GM18861 (cell line): ENCODE results near the gene RYR1.
"Not testable (repeated sequence)": the region's sequence is repeated elsewhere in the genome, so short reads cannot be mapped to it uniquely, and the experiment has no call there.

Experiments used
- ATAC-seq: cut with Tn5 transposase; IDR thresholded peaks from one replicate; pipeline ENCODE4 v1.9.1; 2021; ENCODE audit not compliant: unreplicated experiment

RYR1 gene

GRCh38 chr19:38512277-38512676 lies 78.8 kb downstream of the RYR1 start:
- no peak for ATAC-seq

DNA sequence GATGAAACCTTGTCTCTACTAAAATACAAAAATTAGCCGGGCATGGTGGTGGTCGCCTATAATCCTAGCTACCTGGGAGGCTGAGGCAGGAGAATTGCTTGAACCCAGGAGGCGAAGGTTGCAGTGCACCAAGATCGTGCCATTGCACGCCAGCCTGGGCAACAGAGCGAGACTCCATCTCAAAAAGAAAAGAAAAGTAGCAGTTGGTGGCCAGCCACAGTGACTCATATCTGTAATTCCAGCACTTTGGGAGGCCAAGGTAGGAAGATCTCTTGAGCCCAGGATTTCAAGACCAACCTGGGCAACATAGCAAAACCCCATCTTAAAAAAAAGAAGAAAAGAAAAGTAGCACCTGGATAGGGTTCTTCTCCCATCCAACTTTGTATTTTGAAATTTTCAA lies 79.7 kb downstream of the RYR1 start:
- ATAC-seq: not testable (repeated sequence)

GRCh38 chr19:38513762-38514167 lies 80.3 kb downstream of the RYR1 start:
- ATAC-seq: no peak

DNA sequence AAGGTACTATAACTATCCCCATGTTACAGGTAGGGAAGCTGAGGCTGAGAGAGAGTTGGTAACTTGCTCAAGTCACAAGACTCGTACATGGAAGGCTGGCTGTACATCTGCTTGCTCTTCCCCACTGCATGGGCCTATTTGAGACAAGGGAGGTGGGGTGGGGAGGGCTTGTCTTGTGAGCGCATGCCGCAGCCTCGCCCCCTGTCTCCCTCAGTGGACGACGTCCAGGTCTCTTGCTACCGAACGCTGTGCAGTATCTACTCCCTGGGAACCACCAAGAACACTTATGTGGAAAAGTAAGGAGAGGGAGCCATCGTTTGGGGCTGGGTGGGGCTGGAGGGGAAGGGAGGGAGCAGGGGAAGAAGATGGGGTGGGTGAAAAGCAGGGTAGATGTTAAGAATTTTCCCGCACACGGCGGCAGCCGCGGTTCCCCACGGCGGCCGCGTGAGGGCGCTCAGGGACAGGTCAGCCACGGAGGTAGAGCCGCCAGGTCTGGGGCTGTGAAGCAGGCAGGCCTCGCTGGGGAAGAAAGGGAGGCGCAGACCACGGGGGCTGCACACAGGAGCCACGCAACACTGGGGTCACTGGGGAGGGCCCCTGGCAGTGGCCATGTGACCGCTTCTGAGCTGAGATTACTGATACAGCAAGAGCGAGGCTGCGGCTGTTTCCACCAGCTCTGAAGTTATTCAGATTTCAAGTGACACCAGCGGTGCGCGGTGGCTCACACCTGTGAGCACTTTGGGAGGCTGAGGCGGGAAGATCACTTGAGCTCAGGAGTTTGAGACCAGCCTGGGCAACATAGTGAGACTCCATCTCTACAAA lies 81.5 kb downstream of the RYR1 start:
- ATAC-seq: no peak

DNA sequence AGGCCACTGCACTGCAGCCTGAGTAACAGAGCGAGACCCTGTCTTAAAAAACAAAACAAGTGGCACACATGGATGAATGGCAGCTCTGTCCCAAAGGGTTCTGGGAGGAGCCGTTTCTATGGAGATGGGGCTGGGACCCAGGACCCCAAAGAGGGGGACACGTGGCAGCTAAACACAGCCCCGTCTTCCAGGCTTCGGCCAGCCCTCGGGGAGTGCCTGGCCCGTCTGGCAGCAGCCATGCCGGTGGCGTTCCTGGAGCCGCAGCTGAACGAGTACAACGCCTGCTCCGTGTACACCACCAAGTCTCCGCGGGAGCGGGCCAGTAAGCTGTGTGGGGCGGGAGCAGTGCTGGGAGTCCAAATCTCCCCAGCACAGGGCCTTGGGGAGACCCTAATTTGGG lies 82.4 kb downstream of the RYR1 start:
- no peak for ATAC-seq

- no peak for ATAC-seq
These were observed 83.3 kb downstream of the RYR1 start for GRCh38 chr19:38516802-38517201.

GRCh38 chr19:38517321-38517720 lies 83.8 kb downstream of the RYR1 start:
- ATAC-seq: no peak

- not testable (repeated sequence) for ATAC-seq
These were observed 84.5 kb downstream of the RYR1 start for GRCh38 chr19:38517980-38518379.

DNA sequence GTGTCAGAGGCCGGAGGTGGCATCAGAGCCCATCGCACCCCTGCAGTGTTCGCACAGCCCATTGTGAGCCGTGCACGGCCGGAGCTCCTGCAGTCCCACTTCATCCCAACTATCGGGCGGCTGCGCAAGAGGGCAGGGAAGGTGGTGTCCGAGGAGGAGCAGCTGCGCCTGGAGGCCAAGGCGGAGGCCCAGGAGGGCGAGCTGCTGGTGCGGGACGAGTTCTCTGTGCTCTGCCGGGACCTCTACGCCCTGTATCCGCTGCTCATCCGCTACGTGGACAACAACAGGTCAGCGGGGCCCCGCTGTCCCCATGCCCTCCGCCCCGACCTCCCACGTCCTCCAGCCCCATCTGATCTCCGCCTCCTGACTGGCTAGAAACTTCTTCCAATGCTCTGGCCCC lies 85.7 kb downstream of the RYR1 start:
- no peak for ATAC-seq

GRCh38 chr19:38519988-38520387 lies 86.5 kb downstream of the RYR1 start:
- ATAC-seq: no peak

- ATAC-seq: no peak
These were observed 89.4 kb downstream of the RYR1 start for GRCh38 chr19:38522915-38523314.

- no peak for ATAC-seq
These were observed 89.8 kb downstream of the RYR1 start for GRCh38 chr19:38523319-38523718.

DNA sequence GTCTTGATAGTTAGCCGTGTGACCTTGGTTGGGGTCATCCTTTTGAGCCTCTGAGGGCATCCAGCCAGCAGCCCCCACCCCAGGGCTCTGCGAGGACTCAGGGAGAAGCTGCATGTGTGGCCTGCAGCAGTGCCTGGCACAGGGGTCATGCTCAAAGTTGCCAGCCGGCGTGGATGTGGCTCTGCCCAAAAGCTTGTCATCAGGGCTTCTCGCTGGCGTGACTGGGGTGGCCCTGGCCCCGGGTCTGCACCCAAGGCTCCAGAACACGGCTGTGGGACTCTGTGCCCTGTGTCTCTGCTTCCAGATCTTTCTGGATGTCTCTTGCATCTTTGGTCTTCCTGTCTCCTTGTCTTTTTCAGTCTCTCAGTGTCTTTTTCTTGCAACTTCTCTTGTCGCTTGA lies 90.9 kb downstream of the RYR1 start:
- ATAC-seq: no peak

- ATAC-seq: no peak
These were observed 91.6 kb downstream of the RYR1 start for GRCh38 chr19:38524994-38525634.

- no peak for ATAC-seq
These were observed 92.9 kb downstream of the RYR1 start for GRCh38 chr19:38526430-38526829.

GRCh38 chr19:38527466-38528136 lies 94.1 kb downstream of the RYR1 start:
- ATAC-seq: no peak

GRCh38 chr19:38528213-38528755 lies 94.8 kb downstream of the RYR1 start:
- no peak for ATAC-seq

DNA sequence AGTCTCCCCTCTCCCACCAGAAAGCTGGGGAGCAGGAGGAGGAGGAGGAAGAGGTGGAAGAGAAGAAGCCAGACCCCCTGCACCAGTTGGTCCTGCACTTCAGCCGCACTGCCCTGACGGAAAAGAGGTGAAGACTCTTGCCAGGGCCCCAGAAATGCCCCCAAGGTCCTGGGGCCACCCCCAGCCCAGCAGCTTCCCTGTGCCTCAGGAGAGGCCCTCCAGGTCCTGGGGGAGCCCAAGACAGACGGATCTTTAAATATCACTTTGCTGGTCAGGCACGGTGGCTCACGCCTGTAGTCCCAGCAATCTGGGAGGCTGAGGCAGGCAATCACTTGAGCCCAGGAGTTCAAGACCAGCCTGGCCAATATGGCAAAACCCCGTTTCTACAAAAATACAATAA lies 95.4 kb downstream of the RYR1 start:
- ATAC-seq: no peak

DNA sequence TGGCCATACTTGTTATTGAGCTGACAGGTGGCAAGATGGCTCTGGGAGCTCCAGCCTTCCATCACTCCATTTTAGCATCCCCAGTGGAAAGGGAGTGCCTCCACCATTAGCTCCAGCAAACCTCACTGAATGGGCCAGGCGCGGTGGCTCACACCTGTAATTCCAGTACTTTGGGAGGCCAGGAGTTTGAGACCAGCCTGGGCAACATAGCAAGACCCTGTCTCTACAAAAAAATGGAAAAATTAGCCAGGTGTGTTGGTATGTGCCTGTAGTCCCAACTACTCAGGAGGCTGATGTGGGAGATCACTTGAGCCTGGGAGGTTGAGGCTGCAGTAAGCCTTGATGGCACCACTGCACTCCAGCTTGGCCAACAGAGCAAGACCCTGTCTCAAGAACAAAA lies 98.0 kb downstream of the RYR1 start:
- ATAC-seq: no peak

DNA sequence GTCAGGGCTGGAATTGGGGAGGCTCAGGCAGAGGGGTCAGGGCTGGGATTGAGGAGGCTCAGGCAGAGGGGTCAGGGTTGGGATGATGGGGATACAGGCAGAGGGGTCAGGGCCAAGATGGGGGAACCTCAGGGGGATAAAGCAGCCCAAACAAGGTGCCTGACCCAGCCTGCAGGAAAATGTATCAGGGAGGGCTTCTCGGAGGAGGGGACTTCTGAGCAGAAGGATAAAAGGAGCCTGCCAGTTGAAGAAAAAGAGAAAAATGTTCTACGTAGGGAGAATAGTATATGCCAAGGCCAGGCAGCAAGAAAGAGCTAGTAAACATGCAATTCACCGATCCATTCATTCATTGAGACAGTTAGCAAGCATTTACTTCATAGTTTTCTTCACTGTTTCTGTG lies 99.4 kb downstream of the RYR1 start:
- ATAC-seq: no peak

- no peak for ATAC-seq
These were observed 101.1 kb downstream of the RYR1 start for GRCh38 chr19:38534574-38534973.

DNA sequence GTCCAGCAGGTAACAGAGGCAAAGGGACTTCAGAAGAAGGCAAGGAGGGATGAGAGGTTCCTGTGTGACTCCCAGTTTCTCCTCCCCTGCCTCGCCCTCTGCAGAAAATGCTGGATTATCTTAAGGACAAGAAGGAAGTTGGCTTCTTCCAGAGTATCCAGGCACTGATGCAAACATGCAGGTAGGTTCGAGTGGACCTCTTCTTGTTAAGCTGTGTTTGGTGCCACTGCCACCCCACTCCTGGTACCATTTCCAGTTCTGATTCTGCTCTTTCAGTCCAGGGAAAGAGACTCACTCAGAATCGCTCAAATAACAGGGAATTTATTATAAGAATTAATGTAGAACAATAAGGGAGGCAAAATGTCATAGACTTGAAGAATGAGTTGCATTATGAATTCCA lies 101.7 kb downstream of the RYR1 start:
- ATAC-seq: no peak
